ENCODE data around the gene MAN2A2.

MAN2A2 gene

DNA sequence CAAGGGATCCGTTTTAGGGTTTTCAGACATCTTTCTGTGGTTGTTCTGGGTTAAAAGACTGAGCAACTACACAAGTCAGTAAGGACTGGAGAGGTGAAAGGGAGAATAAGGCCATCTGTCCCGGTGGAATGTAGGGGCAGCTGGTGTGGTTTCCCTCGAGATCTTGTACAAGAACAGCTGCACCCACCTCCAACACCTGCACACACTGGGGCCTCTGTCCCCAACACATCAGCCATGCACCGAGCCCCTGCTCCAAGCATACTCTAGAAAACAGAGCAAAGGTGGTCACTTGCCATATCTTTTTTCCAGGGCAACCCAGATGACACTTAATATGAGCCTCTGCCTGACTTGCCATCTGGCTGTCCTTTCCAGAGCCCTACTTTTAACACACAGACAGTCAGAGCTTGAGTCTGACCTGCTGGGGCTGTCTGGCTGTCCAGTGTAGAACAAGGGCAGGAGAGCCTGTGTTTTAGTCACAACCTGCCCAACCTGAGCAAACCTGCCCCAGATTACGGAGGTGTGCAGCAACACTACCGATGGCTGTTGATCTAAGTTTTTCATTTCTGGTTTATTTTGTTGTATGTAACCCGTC, 12.2 kb downstream of the MAN2A2 start:
- TF ChIP-seq SP1 (IDR thresholded peaks at IDR 0.05) (no peak), BHLHE40 (IDR thresholded peaks at IDR 0.05; ENCODE audit: borderline replicate concordance) (no peak)
- POLR2A ChIA-PET = interaction anchor here (3.4 kb wide), 1 partner anchor 12 kb away, joined by 16 read pairs; the partner anchor contains the start of gene MAN2A2
- DNase-seq (ENCODE audit: extremely low spot score) = no peak
- CTCF ChIA-PET = no interaction called here

- ChIA-PET POLR2A (interaction anchor here (3.4 kb wide), 1 partner anchor 12 kb away, joined by 16 read pairs; the partner anchor contains the start of gene MAN2A2), CTCF (no interaction called here)
- TF ChIP-seq FOXA1 (IDR thresholded peaks at IDR 0.05) = no peak
- TF ChIP-seq NFRKB (IDR thresholded peaks at IDR 0.05) = no peak
- no peak for TF ChIP-seq HDGF (IDR thresholded peaks at IDR 0.05; ENCODE audit: borderline replicate concordance)
- no peak for TF ChIP-seq LEF1 (IDR thresholded peaks at IDR 0.05; ENCODE audit: borderline replicate concordance)
- TF ChIP-seq BHLHE40 (IDR thresholded peaks at IDR 0.05; ENCODE audit: borderline replicate concordance) = no peak
- TF ChIP-seq ZNF384 (IDR thresholded peaks at IDR 0.05) = no peak
- TF ChIP-seq, protein P1, sequence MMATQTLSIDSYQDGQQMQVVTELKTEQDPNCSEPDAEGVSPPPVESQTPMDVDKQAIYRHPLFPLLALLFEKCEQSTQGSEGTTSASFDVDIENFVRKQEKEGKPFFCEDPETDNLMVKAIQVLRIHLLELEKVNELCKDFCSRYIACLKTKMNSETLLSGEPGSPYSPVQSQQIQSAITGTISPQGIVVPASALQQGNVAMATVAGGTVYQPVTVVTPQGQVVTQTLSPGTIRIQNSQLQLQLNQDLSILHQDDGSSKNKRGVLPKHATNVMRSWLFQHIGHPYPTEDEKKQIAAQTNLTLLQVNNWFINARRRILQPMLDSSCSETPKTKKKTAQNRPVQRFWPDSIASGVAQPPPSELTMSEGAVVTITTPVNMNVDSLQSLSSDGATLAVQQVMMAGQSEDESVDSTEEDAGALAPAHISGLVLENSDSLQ (IDR thresholded peaks at IDR 0.05) = no peak
- no peak for TF ChIP-seq SUZ12 (IDR thresholded peaks at IDR 0.05)
- no peak for TF ChIP-seq TARDBP (IDR thresholded peaks at IDR 0.05)
- no peak for TF ChIP-seq L3MBTL2 (conservative IDR thresholded peaks at IDR 0.05)
- no peak for TF ChIP-seq ARNT (IDR thresholded peaks at IDR 0.05)
- TF ChIP-seq FOXM1 (IDR thresholded peaks at IDR 0.05; ENCODE audit: borderline replicate concordance) = no peak
- no peak for TF ChIP-seq ELF4 (IDR thresholded peaks at IDR 0.05)
- TF ChIP-seq CTBP1 (IDR thresholded peaks at IDR 0.05; ENCODE audit: borderline replicate concordance) = no peak
- no peak for TF ChIP-seq SP1 (IDR thresholded peaks at IDR 0.05)
- TF ChIP-seq FOXK2 (IDR thresholded peaks at IDR 0.05) = no peak
- DNase-seq (ENCODE audit: extremely low spot score) = no peak
Observed at GRCh38 chr15:90915808-90916440, 12.8 kb downstream of the MAN2A2 start.

DNA sequence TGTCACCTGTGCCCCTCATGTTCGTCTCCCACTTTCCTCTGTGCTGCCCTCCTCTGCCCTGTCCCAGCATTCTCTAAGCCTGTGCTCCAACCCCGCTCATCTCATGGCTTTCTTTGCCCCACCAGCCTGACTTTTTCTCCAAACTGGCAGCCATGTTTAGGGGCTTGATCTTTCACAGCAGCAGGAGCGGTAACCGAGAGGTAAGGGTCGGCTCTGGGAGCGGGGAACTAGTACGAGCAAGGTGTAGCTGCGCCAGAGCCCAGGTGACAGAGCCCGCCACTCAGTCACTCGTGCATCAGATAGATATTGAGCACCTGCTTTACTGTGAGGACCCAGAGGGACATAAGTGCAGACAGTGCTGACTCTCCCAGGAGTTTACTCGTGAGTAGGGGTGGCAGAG, 13.4 kb downstream of the MAN2A2 start:
- no peak for DNase-seq (ENCODE audit: extremely low spot score)
- CTCF ChIA-PET = no interaction called here
- POLR2A ChIA-PET = no interaction called here
- TF ChIP-seq HDGF (IDR thresholded peaks at IDR 0.05; ENCODE audit: borderline replicate concordance) (no peak), FOXA1 (IDR thresholded peaks at IDR 0.05) (no peak), ARNT (IDR thresholded peaks at IDR 0.05) (no peak), ZNF384 (IDR thresholded peaks at IDR 0.05) (no peak), TARDBP (IDR thresholded peaks at IDR 0.05) (no peak)

- CTCF ChIA-PET = no interaction called here
- DNase-seq (ENCODE audit: extremely low spot score) = no peak
- POLR2A ChIA-PET = interaction anchor here (0.8 to 2.2 kb wide), 2 partner anchors 14 to 15 kb away, joined by 3 to 5 read pairs; partner anchors contain the start of gene MAN2A2
- TF ChIP-seq ZNF384 (IDR thresholded peaks at IDR 0.05) = no peak
- TF ChIP-seq BHLHE40 (IDR thresholded peaks at IDR 0.05; ENCODE audit: borderline replicate concordance) = no peak
- TF ChIP-seq FOXK2 (IDR thresholded peaks at IDR 0.05) = no peak
- TF ChIP-seq SP1 (IDR thresholded peaks at IDR 0.05) = no peak
Observed at GRCh38 chr15:90917569-90917968, 14.5 kb downstream of the MAN2A2 start.

DNA sequence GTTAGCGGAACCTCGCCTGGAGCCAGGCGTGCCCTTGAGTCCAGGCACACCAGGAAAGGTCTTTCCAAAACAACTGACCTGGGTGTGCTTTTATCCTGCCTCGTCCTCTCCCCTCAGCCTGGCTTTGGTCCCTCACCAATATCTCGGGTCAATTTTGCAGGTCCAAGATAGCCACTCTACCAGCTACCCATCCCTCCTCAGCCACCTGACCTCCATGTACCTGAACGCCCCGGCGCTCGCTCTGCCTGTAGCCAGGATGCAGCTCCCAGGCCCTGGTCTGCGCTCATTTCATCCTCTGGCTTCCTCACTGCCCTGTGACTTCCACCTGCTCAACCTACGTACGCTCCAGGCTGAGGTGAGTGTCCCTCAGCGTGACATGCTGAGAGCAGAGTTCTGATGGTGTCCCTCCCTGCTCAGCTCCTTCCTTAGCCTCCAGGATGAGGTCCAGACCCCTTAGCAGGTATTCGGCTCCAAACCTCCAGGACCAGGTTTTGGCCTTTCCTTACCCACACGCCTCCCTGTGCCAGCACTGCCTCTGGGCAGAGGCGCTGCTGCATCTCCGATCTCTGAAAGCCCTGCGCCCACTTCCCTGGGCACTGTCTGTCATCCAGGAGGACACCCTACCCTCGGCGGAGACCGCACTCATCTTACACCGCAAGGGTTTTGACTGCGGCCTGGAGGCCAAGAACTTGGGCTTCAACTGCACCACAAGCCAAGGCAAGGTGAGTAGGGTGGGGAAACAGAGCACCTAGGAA, 15.1 kb downstream of the MAN2A2 start:
- CTCF ChIA-PET = no interaction called here
- TF ChIP-seq, protein P1 (IDR thresholded peaks at IDR 0.05) = no peak
- TF ChIP-seq ZNF384 (IDR thresholded peaks at IDR 0.05) (no peak), FOXA1 (IDR thresholded peaks at IDR 0.05) (no peak), SUZ12 (IDR thresholded peaks at IDR 0.05) (no peak), ELF4 (IDR thresholded peaks at IDR 0.05) (no peak), LEF1 (IDR thresholded peaks at IDR 0.05; ENCODE audit: borderline replicate concordance) (no peak), FOXM1 (IDR thresholded peaks at IDR 0.05; ENCODE audit: borderline replicate concordance) (no peak), L3MBTL2 (conservative IDR thresholded peaks at IDR 0.05) (no peak), HDGF (IDR thresholded peaks at IDR 0.05; ENCODE audit: borderline replicate concordance) (no peak), NFRKB (IDR thresholded peaks at IDR 0.05) (no peak), CTBP1 (IDR thresholded peaks at IDR 0.05; ENCODE audit: borderline replicate concordance) (no peak), SP1 (IDR thresholded peaks at IDR 0.05) (no peak), FOXK2 (IDR thresholded peaks at IDR 0.05) (no peak), ARNT (IDR thresholded peaks at IDR 0.05) (no peak), BHLHE40 (IDR thresholded peaks at IDR 0.05; ENCODE audit: borderline replicate concordance) (no peak)
- POLR2A ChIA-PET = interaction anchor here (0.8 to 2.2 kb wide), 3 partner anchors 13 to 15 kb away, joined by 3 to 5 read pairs (median 5); partner anchors contain the start of gene MAN2A2
- DNase-seq (ENCODE audit: extremely low spot score) = no peak

DNA sequence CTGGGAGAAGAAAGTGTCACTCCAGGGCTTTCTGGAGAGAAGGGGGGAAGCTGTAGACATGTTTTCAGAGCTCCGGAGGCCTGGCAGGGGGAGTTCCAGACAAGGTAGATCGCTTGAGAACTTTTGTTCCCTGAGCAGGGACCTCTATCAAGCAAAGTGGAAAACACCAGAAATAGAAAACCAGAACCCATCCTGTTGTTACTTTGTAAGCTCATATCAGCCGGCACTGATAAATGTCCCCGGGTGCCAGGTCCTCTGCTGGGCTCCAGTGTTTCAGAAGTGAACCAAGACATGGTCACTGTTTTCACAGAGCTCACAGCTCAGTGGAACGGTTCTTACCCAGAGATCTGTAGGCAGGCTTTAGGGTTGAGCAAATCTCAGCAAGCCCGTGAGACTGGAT, 15.7 kb downstream of the MAN2A2 start:
- CTCF ChIA-PET = no interaction called here
- POLR2A ChIA-PET = interaction anchor here (1.4 to 2.2 kb wide), 2 partner anchors 13 to 15 kb away, joined by 5 read pairs; partner anchors contain the start of gene MAN2A2
- no peak for DNase-seq (ENCODE audit: extremely low spot score)
- TF ChIP-seq ZNF384 (IDR thresholded peaks at IDR 0.05) (no peak), SUZ12 (IDR thresholded peaks at IDR 0.05) (no peak)

Data from HEK293T (cell line).